ENCODE data around the gene CDK14.
A peak's percentile ranks its signal among the peaks of the same experiment; 100 is the strongest.

CDK14 gene

DNA sequence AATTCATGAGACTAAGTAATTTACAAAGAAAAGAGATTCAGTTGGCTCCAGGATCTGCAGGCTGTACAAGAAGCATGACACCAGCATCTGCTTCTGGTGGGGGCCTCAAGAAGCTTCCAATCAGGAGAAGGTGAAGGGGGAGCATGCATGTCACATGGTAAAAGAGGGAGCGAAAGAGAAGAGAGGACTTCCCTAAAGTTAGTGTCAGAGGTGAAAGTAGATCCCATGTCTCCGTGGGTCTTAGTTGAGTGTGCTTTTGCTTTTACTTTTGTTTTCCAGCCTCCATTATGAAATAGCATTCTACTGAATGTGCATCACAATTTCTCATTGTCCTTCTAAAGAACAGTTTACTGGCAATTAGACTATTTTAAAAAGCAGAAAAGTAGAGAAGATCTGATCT lies 454.6 kb downstream of the CDK14 start:
- no peak for DNase-seq (ENCODE audit: low read depth in 2 of 2)

DNA sequence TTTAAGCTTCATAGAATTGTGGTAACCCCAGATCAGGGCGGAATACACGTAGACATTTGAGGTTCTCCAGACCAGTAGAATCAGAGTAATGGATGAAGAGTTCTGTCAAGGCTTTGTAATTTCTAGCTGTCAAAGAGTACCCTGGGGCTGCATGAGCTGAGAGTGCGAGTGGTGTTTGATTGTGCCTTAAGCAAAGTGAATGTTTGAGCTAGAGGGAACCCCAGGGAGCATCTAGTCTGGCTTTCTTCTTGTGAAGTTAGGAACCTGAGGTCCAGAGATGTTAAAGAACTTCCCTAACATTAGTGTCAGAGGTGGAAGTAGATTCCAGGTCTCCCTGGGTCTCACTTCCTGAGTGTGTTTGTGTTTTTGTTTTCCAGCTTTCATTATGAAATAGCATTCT lies 455.8 kb downstream of the CDK14 start:
- DNase-seq (ENCODE audit: low read depth in 2 of 2) = no peak

DNA sequence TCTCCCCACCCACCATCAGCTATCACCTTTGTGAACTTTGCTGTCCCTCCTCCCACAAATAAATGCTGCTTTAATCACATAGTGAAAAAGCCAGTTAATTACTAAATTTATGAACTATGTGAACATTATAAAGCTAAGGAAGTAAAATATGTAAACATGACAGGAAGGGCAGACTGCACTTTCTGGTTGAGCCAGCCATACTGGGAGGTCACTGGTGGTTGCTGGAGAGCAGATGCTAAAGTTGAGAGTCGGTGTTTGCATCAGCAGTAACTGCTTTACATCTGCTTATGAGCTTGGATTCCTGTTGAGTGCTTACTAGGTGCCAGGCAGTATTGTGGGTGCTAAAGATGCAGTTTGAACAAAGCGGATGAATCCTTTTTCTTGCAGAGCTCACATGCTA lies 458.3 kb downstream of the CDK14 start:
- DNase-seq (ENCODE audit: low read depth in 2 of 2) = no peak

DNA sequence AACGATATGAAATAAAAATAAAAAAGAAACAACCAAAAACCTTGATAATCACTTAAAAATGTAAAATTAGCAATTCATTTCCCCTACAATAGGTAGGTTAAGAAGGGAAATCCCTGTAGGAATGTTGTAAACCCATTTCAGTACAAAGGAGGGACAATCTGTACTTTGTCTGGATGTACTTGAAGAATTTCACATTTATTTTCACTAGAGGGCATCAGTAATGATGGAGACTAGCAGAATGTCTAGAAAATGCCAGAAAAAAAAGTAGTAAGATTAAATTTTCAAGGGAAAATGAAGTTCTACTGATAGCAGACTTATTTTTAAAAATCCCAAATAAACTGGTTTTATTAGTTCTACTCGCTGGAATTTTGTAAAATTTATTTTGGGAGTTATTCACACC lies 459.1 kb downstream of the CDK14 start:
- no peak for DNase-seq (ENCODE audit: low read depth in 2 of 2)

DNA sequence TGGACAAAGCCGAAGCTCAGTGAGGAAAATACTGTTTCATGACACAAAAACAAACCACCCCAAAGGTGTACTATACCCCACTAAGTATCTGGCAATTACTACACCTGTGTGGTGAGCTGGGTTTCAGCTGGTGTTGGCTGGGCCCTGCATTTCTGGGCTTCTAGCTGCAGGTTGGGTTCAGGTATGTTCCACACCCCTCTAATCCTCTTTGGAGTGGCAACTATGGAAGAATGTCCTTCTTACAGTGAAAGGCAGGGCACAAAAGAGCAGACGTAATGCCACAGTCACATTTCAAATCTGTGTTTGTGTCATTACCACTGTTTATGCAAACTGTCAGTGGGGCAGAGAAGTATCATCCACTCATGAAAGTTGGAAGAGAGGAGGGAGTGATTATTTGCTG lies 466.6 kb downstream of the CDK14 start:
- DNase-seq (ENCODE audit: low read depth in 2 of 2) = no peak

DNA sequence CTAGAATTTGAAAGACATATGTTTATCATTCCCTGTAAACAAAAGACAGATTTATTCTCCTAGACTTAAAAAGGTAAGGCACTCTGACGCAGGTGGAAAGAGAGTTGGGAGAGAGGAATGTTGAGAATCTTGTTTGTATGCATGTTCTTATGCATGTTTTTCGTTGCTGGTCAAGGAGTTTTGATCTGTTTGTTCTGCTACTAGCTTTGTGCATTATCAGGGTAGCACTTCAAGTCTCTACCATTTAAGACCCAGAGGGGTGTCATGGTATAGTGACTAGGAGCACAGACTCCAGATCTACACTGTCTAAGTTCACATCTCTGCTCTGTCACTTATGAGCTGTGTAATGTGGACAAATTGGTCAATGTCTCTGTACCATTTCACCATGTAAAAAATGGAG lies 467.9 kb downstream of the CDK14 start:
- DNase-seq (ENCODE audit: low read depth in 2 of 2) = no peak

DNA sequence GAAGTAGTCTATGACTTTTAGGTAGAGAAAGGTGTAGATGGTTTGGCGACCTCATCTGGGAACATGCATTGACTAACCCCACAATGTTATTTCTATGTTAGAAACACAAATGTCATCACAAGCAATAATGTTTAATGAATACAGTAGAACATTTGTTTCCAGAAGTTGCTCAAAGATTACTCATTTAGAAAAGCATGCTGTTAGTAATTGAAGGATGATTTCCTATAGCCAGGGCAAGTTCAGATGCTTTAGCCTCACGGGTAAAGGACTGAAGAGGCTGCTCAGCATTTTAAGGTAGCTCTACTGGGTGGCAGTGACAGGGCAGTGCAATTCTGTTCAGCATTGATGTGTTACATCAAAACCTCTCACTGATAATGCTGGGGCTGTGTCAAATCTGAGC lies 468.8 kb downstream of the CDK14 start:
- no peak for DNase-seq (ENCODE audit: low read depth in 2 of 2)

DNA sequence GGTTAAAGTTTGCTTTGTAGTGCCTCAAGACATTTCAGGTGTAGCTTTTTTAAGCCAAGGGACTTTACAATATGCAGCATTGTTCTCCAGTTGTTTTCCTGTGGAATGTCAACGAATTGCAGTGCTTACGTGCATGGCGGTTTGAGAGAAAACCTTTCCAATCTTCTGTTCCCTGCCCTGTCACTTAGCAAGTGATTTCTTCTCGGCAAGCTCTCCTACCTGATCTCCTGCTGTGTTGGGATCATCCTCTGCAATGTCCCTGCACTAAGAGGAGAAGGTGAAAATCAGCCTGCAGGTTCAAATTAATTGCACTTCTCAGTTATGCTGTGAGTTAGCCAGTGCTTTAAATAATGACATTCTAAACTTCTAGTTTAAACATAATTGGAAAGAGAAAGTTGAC lies 470.5 kb downstream of the CDK14 start:
- DNase-seq (ENCODE audit: low read depth in 2 of 2) = no peak

DNA sequence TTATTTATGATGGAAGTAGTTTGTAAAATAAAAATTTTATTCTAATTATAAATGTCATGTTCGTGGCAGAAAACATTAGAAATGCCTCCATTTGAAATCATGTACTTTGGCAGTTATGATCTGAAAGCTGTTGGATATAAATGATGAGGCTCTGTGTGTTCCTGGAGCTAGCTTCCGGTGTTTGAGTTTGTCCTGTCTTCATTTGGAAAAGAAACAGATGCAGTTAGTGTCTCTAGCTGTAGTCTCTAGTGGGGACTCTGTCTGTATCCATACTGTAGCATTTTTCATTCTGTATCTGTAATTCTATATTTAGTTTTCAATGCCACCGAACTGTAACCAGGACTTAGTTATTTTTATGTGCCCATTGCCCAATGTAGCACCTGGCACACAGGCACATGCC lies 471.1 kb downstream of the CDK14 start:
- DNase-seq (ENCODE audit: low read depth in 2 of 2) = no peak

DNA sequence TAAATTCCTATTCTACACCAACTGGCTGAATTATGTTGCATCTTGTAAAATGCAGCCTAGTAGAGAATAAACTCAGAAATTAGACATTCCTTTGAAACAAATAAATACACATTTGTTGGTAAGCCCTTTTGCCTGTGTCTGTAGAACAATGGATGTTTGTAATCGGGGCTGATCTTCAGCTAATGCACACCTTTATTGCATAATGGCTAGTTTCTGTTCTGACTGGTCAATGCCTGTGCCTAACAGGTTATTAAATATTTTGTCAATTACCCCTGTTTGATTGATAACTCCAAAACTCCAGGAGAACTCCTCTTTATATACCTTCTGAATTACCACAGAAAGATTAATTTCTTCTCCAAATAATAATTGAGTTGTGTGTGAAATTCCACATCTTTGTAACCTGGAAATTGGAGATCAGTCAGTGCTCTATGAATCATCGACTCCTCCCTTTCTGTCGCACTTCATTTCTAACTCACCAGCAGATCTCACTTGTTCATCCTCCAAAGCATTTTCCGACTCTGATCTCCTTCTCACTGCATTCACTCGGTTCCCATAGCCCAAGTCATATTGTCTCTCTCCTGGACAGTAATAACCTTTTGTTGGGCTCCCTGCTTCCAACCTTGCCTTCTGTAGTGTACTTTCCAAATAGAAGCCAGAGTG lies 472.1 kb downstream of the CDK14 start:
- no peak for DNase-seq (ENCODE audit: low read depth in 2 of 2)

DNA sequence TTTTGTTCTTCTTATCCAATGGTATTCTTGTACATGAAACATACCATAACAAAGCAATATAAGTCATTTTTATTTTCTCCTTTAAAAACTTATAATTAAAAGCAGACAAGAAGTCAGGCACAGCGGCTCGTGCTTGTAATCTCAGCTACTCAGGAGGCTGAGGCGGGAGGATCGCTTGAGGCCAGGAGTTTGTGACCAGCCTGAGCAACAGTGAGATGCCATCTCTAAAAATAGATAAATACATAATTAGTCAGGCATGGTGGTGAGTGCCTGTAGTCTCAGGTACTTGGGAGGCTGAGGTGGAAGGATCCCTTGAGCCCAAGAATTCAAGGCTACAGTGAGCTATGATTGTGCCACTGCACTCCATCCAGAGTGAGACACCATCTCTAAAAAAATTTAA lies 473.0 kb downstream of the CDK14 start:
- DNase-seq (ENCODE audit: low read depth in 2 of 2) = no peak

DNA sequence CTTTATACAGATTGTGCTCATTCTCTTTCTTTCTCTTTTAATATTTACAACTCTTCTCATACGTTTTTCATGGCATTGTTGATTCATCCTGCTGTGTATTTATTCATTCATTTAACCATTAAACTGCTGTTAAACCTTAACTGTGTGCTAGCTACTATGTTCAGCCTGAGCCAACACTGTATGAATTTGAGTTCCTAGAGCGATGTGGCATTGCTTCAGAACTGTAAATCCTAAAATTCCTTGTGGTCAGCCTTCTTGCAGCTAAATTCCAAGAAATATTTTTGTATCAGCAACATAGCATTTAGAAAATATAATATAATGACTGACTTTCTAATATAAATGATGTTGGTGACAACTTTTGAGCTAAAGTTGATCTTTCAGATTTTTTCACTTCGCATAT lies 483.4 kb downstream of the CDK14 start:
- no peak for DNase-seq (ENCODE audit: low read depth in 2 of 2)

DNA sequence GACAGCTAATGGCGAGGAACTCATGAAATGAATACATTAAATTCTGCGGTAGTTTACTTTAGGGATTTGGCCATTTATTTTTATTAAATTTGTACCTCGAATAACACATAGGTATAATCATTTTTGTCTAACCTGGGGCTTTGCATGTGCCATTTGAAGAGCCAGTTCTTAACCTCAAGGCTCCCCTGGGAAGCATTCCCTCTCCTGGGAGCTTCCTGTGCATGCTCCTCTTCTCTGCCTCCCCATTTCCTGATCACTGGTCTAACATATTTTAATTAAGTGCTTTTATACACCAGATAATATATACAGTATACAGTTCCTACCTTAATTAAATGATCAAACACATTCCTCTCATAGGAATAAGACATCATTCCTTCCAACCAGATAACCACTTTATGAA lies 484.2 kb downstream of the CDK14 start:
- no peak for DNase-seq (ENCODE audit: low read depth in 2 of 2)

DNA sequence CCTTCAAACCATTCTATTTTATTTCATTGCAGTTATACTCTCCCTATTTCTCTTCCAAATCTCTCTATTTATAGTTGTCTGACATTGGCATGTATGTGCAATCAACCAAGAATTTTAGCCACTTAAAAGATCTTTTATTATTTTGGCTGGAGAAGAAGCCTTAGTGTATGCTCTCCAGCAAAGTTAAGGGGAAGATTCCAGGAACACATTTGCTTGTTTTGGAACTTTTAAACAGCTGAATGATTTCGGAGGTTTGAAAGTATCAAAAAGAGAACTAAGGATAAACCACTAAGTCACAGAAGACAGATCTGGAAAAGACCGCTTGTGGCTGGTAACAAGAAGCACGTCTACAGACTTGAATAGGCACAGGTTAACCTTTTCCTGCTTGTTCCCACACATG lies 485.9 kb downstream of the CDK14 start:
- DNase-seq (ENCODE audit: low read depth in 2 of 2) = no peak

DNA sequence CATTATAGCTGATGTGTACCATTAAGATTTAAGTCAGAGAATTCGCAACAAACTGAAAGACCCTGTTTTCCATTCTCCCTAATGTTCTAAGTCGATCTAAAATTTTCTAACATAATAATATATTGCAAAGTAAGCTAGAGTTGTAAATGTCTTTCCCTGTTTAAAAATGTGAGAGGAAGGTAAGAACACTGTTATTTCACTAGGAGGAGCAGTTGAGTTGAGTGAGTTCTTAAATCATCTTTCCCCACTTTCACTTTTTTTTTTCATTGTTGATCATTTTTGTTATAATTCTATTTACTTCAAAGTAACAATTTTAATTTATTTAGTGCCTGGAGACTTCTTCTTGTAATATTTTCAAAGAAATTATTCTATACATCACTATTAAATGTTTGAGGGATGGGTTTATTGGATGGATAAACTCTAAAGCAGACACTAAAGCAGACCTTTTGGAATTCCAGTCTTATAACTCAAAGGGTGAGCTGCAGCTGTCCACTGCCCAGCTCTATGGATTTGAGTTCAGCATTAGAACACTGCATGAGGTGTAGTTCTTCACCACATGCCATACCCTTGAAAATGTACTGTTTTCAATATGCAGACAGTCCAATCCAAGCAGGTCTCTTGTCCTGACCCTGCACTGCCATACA lies 486.9 kb downstream of the CDK14 start:
- DNase-seq (ENCODE audit: low read depth in 2 of 2) = no peak

DNA sequence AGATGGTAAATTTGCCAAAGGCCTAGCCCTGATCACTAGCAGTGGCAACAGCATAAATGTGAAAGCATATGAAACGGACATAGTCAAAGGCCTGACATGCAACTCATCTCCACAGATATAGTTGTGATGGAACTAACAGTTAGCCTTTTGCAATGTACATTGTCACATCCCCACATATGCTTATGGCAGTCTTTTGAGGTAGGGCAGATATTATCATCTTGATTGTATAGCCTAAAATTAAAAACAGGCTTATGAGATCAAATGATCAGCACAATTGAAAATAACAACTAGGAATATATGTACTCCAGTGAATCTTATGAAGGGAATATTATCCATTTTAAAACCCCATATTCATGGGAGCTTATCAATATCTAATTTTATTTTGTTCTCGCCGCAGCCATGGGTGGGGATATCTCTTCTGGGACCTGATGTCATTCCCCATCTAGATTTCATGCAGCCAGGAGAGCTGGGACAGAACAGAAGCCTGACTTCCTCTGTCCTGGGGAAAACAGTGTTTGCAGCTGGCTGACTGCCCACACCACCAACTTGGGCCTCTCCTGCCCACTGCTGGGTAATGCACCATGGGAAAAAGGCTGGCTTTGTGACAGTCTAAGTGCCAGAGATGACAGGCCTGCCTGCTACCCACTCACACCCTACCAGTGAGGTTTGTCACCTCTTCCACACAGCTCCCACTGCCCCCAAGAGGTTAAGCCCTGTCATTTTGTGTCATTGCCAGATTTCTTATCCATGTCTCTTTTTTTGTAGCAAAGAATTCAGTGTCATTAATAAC lies 487.9 kb downstream of the CDK14 start:
- peak in 1 of 2 donors; percentile 2 for DNase-seq (ENCODE audit: low read depth in 2 of 2)

DNA sequence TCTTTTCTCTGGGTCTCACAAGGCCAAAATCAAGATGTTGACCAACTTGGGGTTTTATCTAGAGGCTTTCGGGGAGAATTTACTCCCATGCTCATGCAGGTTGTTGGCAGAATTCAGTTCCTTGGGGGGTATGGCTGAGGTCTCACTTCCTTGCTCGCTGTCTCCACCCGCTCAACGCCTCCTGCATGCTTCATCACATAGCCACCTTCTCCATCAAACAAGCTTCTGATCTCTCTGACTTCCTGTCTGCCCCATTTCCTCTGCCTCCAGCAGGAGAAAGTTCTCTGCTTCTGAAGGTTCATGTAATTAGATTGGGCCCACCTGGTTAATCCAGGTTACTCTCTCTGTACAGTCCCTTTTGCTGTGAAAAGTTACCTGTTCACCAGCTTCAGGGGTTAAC lies 489.1 kb downstream of the CDK14 start:
- no peak for DNase-seq (ENCODE audit: low read depth in 2 of 2)

DNA sequence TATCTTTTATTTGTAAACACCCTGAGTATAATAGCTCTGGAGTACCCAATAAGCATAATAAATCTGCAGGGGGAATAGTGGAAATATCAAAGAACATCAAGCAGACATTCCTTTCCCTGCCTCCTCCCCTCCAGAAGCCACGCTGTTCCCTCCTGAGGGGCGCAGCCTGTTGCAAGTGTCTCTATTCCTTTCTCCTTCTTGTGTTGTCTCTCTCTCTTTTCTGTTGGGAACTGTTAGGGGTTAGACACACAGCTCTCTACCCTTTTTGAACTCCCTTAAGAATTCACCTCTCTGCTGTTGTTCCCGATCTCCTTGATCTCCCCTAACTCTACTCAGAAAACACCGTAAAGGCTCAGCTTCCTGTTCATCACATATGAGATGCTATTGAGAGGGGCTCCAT lies 490.1 kb downstream of the CDK14 start:
- no peak for DNase-seq (ENCODE audit: low read depth in 2 of 2)

DNA sequence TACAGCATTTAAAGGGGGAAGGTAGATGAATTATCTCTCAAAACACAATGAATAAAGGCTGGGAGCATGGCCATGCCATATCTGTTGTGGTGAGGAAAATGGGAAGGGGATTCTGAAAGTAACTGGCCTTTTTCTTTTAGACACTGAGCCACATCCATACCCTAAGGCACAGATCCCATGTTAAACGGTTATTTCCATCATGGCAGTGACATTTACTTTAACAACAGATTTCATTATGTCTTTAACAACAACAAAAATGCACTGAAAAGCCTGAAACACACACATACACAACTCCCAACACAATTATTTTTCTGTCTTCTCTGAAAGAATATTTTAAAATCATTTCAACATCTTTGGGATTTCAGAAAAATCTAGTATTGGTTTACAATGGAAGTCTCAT lies 492.0 kb downstream of the CDK14 start:
- no peak for DNase-seq (ENCODE audit: low read depth in 2 of 2)

DNA sequence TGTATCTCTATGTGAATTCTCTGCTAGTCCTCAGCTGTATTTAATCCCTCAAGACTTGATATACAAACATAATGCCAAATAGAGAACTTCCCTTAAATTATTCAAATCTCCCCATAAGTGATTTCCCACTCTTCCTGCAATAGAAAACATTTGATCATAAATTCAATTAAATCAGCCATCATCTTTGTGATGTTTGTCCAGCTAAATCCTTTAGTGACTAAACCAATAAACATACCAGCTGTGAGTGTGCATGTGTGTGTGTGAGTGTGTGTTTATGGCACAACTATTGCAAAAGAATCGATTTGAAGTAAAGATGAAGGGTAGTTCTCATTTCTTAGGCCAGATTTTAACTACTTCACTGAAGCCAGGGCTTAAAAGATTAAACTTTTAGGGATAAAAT lies 492.6 kb downstream of the CDK14 start:
- DNase-seq (ENCODE audit: low read depth in 2 of 2) = no peak

DNA sequence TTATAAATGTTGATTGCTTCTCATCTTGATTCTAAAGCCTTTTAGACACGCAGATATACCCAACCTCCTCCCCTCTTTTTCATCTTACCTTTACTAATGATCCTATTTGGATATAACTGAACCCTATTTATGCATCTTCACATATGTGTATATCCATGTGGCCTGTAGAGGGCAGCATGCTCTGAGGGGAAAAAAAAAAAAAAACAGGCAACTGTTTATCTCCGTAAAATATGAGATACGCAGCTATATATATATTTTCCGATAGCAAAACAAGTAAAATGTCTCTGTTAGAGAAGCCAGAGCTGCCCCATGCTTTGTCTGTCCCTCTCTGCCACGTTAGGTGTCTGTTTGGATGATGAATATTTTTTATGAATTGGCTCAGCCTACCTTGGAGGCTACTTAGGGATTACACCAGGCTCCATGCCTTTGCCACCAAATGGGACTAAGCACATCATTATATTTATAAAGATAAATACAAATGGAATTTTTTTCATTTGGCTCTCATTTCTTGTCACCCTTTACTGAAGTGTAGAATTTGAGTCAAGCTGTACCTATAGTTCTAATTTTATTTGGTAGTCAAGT lies 493.4 kb downstream of the CDK14 start:
- DNase-seq (ENCODE audit: low read depth in 2 of 2) = no peak

DNA sequence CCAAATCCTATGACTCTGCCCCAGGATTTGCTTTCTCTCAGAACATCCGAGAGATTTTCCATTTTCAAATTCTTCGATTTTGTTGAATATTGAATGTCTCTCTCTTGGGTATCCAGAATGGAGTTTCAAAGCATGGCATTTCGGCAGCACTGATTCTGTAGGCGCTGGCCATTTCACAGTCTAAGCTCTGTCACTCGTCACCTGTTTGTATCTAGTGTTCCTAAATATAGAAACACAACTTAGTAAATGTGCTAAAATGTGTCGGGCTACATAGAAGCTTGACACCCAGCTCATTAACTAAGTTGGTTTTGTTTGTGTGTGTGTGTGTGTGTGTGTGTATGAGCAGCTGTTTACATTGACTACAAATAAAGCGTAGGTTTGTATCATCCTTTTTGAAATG lies 494.6 kb downstream of the CDK14 start:
- DNase-seq (ENCODE audit: low read depth in 2 of 2) = no peak

DNA sequence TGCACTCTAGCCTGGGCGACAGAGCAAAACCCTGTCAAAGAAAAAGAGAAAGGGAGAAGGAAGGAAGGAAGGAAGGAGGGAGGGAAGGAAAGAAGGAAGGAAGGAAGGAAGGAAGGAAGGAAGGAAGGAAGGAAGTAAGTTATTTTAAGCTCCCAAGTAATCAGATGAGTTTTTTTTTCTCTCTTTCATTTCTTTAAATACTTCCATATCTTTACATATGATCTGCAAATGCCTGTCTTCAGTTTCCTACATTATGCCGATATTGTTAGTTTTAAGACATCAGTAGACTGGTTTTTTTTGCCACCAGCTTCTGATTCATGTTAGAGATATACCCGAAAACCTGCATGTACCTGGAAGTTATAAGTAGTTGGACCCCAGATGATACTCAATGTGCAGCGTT lies 495.5 kb downstream of the CDK14 start:
- no peak for DNase-seq (ENCODE audit: low read depth in 2 of 2)
